GM12864 (cell line): ENCODE results near the gene PDP2.
"Not testable (repeated sequence)": the region's sequence is repeated elsewhere in the genome, so short reads cannot be mapped to it uniquely, and the experiment has no call there.

Experiments
- DNase-seq: peaks from one replicate; pipeline ENCODE4 v3.0.0-alpha.2; 2011; ENCODE audit warnings: low read depth
- H3K4me3 ChIP-seq: 2 replicates; pipeline ENCODE4 v1.5.1; 2011; ENCODE audit warnings: mild to moderate bottlenecking, low read depth, low read length, control low read depth
- CTCF ChIP-seq: IDR thresholded peaks from 2 replicates; pipeline ENCODE4 v1.5.1; 2011; ENCODE audit warnings: low read depth, mild to moderate bottlenecking, moderate library complexity, low read length, control low read depth, inconsistent platforms; ENCODE audit errors: missing control alignments

PDP2 gene

GRCh38 chr16:66895999-66896398 lies 15.7 kb downstream of the PDP2 start:
- DNase-seq, result no peak
- no peak for TF ChIP-seq CTCF
- H3K4me3 ChIP-seq, result no peak overlapping the region

- not testable (repeated sequence) for H3K4me3 ChIP-seq, DNase-seq
These were observed 16.4 kb downstream of the PDP2 start for GRCh38 chr16:66896682-66897081.

GRCh38 chr16:66898207-66898606 lies 17.9 kb downstream of the PDP2 start:
- no peak for TF ChIP-seq CTCF
- H3K4me3 ChIP-seq, result no peak overlapping the region
- no peak for DNase-seq

- no peak overlapping the region for H3K4me3 ChIP-seq
- DNase-seq, result no peak
- no peak for TF ChIP-seq CTCF
These were observed 18.6 kb downstream of the PDP2 start for GRCh38 chr16:66898933-66899309.

- no peak overlapping the region for H3K4me3 ChIP-seq
- no peak for DNase-seq
- no peak for TF ChIP-seq CTCF
These were observed 19.1 kb downstream of the PDP2 start for GRCh38 chr16:66899310-66899944.

GRCh38 chr16:66899945-66900710 lies 19.8 kb downstream of the PDP2 start:
- no peak overlapping the region for H3K4me3 ChIP-seq
- TF ChIP-seq CTCF, result no peak
- DNase-seq, result no peak

GRCh38 chr16:66900721-66901441 lies 20.6 kb downstream of the PDP2 start:
- no peak for DNase-seq
- H3K4me3 ChIP-seq, result no peak overlapping the region
- no peak for TF ChIP-seq CTCF
